GM12891 (cell line): ENCODE results near the gene RAB39A.

Experiments
- PAX5 ChIP-seq: IDR thresholded peaks from 2 replicates; pipeline ENCODE4 v1.6.1; 2011; ENCODE audit warnings: low read length, moderate library complexity, mild to moderate bottlenecking; ENCODE audit not compliant: insufficient read depth, severe bottlenecking
- POLR2A ChIP-seq: IDR thresholded peaks from 2 replicates; pipeline ENCODE4 v1.6.1; 2011; ENCODE audit warnings: low read depth, low read length, control low read depth
- POLR2AphosphoS5 ChIP-seq: IDR thresholded peaks from 2 replicates; pipeline ENCODE4 v1.6.1; 2011; ENCODE audit warnings: low read depth, low read length, control low read depth
- POU2F2 ChIP-seq: IDR thresholded peaks from 2 replicates; pipeline ENCODE4 v1.6.1; 2011; ENCODE audit warnings: low read depth, mild to moderate bottlenecking, control low read depth, low read length, moderate library complexity
- TAF1 ChIP-seq: IDR thresholded peaks from 2 replicates; pipeline ENCODE4 v1.6.1; 2011; ENCODE audit warnings: low read depth, low read length, control low read depth

DNA sequence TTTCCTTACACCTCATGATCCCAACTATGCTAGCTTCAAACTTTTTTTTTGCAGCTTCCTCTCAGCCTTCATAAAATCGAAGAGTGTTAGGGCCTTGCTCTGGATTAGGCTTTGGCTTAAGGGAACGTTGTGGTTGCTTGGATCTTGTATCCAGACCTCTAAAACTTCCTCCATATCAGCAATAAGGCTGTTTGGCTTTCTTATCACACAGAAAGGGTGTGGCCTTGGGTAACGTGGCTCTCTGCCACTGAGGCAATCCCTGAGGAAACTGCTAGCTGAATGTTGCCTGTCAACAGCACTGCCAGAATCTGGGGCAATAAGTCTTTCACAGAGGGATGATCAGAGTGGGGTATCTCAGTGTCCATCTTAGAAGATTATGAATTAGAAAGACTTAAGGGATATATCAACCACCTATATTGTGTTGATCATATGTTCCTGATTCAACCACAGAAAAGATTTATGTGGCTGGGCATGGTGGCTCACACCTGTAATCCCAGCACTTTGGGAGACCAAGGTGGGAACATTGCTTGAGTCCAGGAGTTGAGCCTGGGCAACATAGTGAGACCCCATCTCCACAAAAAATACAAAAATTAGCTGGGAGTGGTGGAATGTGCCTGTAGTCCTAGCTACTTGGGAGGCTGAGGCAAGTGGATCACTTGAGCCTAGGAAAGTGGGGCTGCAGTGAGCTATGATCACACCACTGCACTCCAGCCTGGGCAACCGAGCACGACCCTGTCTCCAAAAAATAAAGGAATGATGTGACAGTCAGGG is 67.9 kb downstream of the RAB39A start:
- TF ChIP-seq POLR2AphosphoS5 (no peak), POLR2A (no peak), PAX5 (no peak), POU2F2 (no peak), TAF1 (no peak)
